ENCODE data around the gene ASPG.

Gene ASPG

GRCh38 chr14:104078031-104078455 is 7.5 kb upstream of the ASPG start (continued):
- peak; percentile 72 for TF ChIP-seq KLF8 (tag by site-specific recombination; IDR thresholded peaks at IDR 0.05)
- TF ChIP-seq ZNF660 (tag by site-specific recombination; IDR thresholded peaks at IDR 0.05): peak; percentile 87
- TF ChIP-seq CTCF (tag by site-specific recombination; IDR thresholded peaks at IDR 0.05): peak; percentile 100
- no peak for TF ChIP-seq ZNF416 (tag by site-specific recombination; IDR thresholded peaks at IDR 0.05)
- no peak for TF ChIP-seq GLI2 (tag by site-specific recombination; IDR thresholded peaks at IDR 0.05; ENCODE audit: borderline replicate concordance, low read depth)
- peak; percentile 67; the same call in 1 of the 2 replicates for TF ChIP-seq ZNF24 (tag by site-specific recombination; IDR thresholded peaks at IDR 0.05)
- TF ChIP-seq ZNF610 (tag by site-specific recombination; IDR thresholded peaks at IDR 0.05; ENCODE audit: borderline replicate concordance): peak; percentile 77
- TF ChIP-seq ZNF621 (tag by site-specific recombination; IDR thresholded peaks at IDR 0.05): no peak
- TF ChIP-seq, protein P1, sequence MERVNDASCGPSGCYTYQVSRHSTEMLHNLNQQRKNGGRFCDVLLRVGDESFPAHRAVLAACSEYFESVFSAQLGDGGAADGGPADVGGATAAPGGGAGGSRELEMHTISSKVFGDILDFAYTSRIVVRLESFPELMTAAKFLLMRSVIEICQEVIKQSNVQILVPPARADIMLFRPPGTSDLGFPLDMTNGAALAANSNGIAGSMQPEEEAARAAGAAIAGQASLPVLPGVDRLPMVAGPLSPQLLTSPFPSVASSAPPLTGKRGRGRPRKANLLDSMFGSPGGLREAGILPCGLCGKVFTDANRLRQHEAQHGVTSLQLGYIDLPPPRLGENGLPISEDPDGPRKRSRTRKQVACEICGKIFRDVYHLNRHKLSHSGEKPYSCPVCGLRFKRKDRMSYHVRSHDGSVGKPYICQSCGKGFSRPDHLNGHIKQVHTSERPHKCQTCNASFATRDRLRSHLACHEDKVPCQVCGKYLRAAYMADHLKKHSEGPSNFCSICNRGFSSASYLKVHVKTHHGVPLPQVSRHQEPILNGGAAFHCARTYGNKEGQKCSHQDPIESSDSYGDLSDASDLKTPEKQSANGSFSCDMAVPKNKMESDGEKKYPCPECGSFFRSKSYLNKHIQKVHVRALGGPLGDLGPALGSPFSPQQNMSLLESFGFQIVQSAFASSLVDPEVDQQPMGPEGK (tag by site-specific recombination; IDR thresholded peaks at IDR 0.05): 0 out of 2 replicates have a peak, but pooled peaks have one; percentile 23
- 0 out of 2 replicates have a peak, but pooled peaks have one; percentile 49 for TF ChIP-seq ZNF2 (tag by site-specific recombination; IDR thresholded peaks at IDR 0.05)
- TF ChIP-seq ZNF146 (tag by site-specific recombination; IDR thresholded peaks at IDR 0.05): no peak
- peak; percentile 39; the same call in 1 of the 2 replicates for TF ChIP-seq ZNF629 (tag by site-specific recombination; IDR thresholded peaks at IDR 0.05)

DNA sequence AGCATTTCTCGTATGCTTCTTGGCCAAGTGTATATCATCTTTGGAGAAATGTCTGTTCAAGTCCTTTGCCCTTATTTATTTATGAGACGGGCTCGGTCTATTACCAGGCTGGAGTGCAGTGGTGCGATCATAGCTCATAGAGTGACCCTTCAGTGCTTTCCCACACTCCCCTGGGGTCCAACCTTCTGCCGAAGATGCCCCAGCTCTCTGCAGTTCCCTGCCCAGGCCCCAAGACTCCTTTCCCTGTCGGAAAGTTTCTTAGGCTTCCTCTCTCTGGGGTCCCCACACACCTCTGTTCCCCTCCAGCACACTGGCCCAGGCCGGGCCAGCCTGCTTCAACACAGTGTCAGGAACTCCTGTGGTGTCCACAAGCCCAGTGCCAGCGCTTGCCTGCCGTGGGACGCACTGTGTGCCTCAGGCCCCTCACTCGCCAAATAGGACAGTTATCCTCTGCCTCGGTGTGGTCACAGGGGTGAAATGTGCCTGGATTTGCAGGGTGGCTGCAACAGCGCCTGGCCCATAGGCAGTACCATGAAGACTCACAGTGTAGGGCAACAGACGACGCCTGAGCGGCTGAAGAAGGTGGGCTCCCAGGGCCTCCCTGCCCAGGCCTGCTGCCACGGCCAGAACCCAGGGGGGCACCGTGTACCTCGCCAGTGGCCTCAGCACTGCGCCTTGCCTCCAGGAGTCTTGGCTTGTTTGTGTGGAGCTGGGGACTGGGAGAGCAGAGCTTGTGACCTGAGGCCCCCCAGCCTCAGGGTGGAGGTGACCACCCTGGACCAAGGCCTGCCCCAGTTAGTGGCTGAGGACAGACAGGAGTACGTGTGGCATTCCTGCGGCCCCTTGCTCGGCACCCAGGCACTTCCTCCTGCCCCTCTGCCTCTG is 4.9 kb upstream of the ASPG start:
- Histone ChIP-seq H3K9me3 (ENCODE audit: control insufficient read depth, insufficient read depth, low read depth, low read length) (no peaks in the 10 kb centered on the region), H3K27ac (ENCODE audit: extremely low read depth, low read depth, low read length) (no peak overlapping the region), H3K4me1 (ENCODE audit: control insufficient read depth, insufficient read depth, low read length) (no peaks in the 10 kb centered on the region; the same call in 1 of the 2 replicates), H3K4me3 (ENCODE audit: low read depth, low read length) (no peak overlapping the region), H3K36me3 (ENCODE audit: control insufficient read depth in 2 of 2, insufficient read depth in 1 of 2, low read length in 2 of 2) (no peaks in the 10 kb centered on the region)
- CTCF ChIA-PET: interaction anchor here (0.7 to 1.2 kb wide), 2 partner anchors 13 to 546 kb away, joined by 3 read pairs; no protein-coding TSS in a partner anchor
- POLR2A ChIA-PET: no interaction called here
- TF ChIP-seq ZIC2 (tag by site-specific recombination; IDR thresholded peaks at IDR 0.05) (no peak), AEBP2 (tag by site-specific recombination; IDR thresholded peaks at IDR 0.05; ENCODE audit: borderline replicate concordance) (no peak), ZNF707 (tag by site-specific recombination; IDR thresholded peaks at IDR 0.05) (no peak), ZNF114 (tag by site-specific recombination; IDR thresholded peaks at IDR 0.05) (no peak), ZNF530 (tag by site-specific recombination; IDR thresholded peaks at IDR 0.05; ENCODE audit: low read depth) (no peak), SP3 (tag by site-specific recombination; IDR thresholded peaks at IDR 0.05) (no peak), ZNF792 (tag by site-specific recombination; IDR thresholded peaks at IDR 0.05) (no peak), ZNF843 (tag by site-specific recombination; IDR thresholded peaks at IDR 0.05) (no peak)
- TF ChIP-seq, protein P2, sequence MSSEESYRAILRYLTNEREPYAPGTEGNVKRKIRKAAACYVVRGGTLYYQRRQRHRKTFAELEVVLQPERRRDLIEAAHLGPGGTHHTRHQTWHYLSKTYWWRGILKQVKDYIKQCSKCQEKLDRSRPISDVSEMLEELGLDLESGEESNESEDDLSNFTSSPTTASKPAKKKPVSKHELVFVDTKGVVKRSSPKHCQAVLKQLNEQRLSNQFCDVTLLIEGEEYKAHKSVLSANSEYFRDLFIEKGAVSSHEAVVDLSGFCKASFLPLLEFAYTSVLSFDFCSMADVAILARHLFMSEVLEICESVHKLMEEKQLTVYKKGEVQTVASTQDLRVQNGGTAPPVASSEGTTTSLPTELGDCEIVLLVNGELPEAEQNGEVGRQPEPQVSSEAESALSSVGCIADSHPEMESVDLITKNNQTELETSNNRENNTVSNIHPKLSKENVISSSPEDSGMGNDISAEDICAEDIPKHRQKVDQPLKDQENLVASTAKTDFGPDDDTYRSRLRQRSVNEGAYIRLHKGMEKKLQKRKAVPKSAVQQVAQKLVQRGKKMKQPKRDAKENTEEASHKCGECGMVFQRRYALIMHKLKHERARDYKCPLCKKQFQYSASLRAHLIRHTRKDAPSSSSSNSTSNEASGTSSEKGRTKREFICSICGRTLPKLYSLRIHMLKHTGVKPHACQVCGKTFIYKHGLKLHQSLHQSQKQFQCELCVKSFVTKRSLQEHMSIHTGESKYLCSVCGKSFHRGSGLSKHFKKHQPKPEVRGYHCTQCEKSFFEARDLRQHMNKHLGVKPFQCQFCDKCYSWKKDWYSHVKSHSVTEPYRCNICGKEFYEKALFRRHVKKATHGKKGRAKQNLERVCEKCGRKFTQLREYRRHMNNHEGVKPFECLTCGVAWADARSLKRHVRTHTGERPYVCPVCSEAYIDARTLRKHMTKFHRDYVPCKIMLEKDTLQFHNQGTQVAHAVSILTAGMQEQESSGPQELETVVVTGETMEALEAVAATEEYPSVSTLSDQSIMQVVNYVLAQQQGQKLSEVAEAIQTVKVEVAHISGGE (tag by site-specific recombination; conservative IDR thresholded peaks at IDR 0.05; ENCODE audit: low read depth): no peak
- TF ChIP-seq, protein P3, sequence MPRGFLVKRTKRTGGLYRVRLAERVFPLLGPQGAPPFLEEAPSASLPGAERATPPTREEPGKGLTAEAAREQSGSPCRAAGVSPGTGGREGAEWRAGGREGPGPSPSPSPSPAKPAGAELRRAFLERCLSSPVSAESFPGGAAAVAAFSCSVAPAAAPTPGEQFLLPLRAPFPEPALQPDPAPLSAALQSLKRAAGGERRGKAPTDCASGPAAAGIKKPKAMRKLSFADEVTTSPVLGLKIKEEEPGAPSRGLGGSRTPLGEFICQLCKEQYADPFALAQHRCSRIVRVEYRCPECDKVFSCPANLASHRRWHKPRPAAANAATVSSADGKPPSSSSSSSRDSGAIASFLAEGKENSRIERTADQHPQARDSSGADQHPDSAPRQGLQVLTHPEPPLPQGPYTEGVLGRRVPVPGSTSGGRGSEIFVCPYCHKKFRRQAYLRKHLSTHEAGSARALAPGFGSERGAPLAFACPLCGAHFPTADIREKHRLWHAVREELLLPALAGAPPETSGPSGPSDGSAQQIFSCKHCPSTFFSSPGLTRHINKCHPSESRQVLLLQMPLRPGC (tag by site-specific recombination; IDR thresholded peaks at IDR 0.05): no peak
- TF ChIP-seq, protein P4, sequence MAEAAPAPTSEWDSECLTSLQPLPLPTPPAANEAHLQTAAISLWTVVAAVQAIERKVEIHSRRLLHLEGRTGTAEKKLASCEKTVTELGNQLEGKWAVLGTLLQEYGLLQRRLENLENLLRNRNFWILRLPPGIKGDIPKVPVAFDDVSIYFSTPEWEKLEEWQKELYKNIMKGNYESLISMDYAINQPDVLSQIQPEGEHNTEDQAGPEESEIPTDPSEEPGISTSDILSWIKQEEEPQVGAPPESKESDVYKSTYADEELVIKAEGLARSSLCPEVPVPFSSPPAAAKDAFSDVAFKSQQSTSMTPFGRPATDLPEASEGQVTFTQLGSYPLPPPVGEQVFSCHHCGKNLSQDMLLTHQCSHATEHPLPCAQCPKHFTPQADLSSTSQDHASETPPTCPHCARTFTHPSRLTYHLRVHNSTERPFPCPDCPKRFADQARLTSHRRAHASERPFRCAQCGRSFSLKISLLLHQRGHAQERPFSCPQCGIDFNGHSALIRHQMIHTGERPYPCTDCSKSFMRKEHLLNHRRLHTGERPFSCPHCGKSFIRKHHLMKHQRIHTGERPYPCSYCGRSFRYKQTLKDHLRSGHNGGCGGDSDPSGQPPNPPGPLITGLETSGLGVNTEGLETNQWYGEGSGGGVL (tag by site-specific recombination; IDR thresholded peaks at IDR 0.05): no peak

Measured in HEK293 (cell line).